ENCODE data around the gene RNF220.
"Not testable (repeated sequence)": the region's sequence is repeated elsewhere in the genome, so short reads cannot be mapped to it uniquely, and the experiment has no call there.

RNF220 gene

GRCh38 chr1:44485934-44486460 lies 80.9 kb downstream of the RNF220 start:
- Histone ChIP-seq H3K9ac (ENCODE audit: low read depth in 1 of 2, low read length in 2 of 2) (no peak overlapping the region), H3K4me3 (ENCODE audit: low read depth in 1 of 2, low read length in 2 of 2) (no peak overlapping the region), H3K27ac (ENCODE audit: low read depth, low read length) (no peak overlapping the region), H3K27me3 (ENCODE audit: control insufficient read depth in 1 of 2, insufficient read depth in 2 of 2, low read length in 2 of 2) (peaks cover 3 to 12% of the 10 kb centered on the region in 2 donors), H3K4me1 (ENCODE audit: control insufficient read depth in 1 of 2, insufficient read depth in 2 of 2, low read length in 2 of 2) (peaks cover 0 to 5% of the 10 kb centered on the region in 2 donors), H3K36me3 (ENCODE audit: control insufficient read depth in 1 of 2, insufficient read depth in 2 of 2, low read length in 2 of 2) (no peaks in the 10 kb centered on the region), H3K9me3 (ENCODE audit: control insufficient read depth in 1 of 2, low read length in 2 of 2) (no peaks in the 10 kb centered on the region)

- Histone ChIP-seq H3K4me3 (ENCODE audit: low read depth in 1 of 2, low read length in 2 of 2) (no peak overlapping the region), H3K27me3 (ENCODE audit: control insufficient read depth in 1 of 2, insufficient read depth in 2 of 2, low read length in 2 of 2) (peaks cover 3 to 5% of the 10 kb centered on the region in 2 donors), H3K9me3 (ENCODE audit: control insufficient read depth in 1 of 2, low read length in 2 of 2) (no peaks in the 10 kb centered on the region), H3K9ac (ENCODE audit: low read depth in 1 of 2, low read length in 2 of 2) (no peak overlapping the region), H3K36me3 (ENCODE audit: control insufficient read depth in 1 of 2, insufficient read depth in 2 of 2, low read length in 2 of 2) (no peaks in the 10 kb centered on the region), H3K4me1 (ENCODE audit: control insufficient read depth in 1 of 2, insufficient read depth in 2 of 2, low read length in 2 of 2) (peaks cover 0 to 5% of the 10 kb centered on the region in 2 donors), H3K27ac (ENCODE audit: low read depth, low read length) (no peak overlapping the region)
Observed at GRCh38 chr1:44489481-44489880, 84.4 kb downstream of the RNF220 start.

- Histone ChIP-seq H3K9ac (ENCODE audit: low read depth in 1 of 2, low read length in 2 of 2) (no peak overlapping the region), H3K9me3 (ENCODE audit: control insufficient read depth in 1 of 2, low read length in 2 of 2) (no peaks in the 10 kb centered on the region), H3K27ac (ENCODE audit: low read depth, low read length) (no peak overlapping the region), H3K36me3 (ENCODE audit: control insufficient read depth in 1 of 2, insufficient read depth in 2 of 2, low read length in 2 of 2) (no peaks in the 10 kb centered on the region), H3K4me3 (ENCODE audit: low read depth in 1 of 2, low read length in 2 of 2) (no peak overlapping the region), H3K27me3 (ENCODE audit: control insufficient read depth in 1 of 2, insufficient read depth in 2 of 2, low read length in 2 of 2) (peaks cover 10 to 27% of the 10 kb centered on the region in 2 donors), H3K4me1 (ENCODE audit: control insufficient read depth in 1 of 2, insufficient read depth in 2 of 2, low read length in 2 of 2) (peaks cover 0 to 8% of the 10 kb centered on the region in 2 donors)
Observed at GRCh38 chr1:44496541-44497171, 91.6 kb downstream of the RNF220 start.

GRCh38 chr1:44497422-44498170 lies 92.5 kb downstream of the RNF220 start:
- no peak overlapping the region for H3K27ac ChIP-seq (ENCODE audit: low read depth, low read length)
- peaks cover 0 to 8% of the 10 kb centered on the region in 2 donors for H3K4me1 ChIP-seq (ENCODE audit: control insufficient read depth in 1 of 2, insufficient read depth in 2 of 2, low read length in 2 of 2)

GRCh38 chr1:44499306-44499705 lies 94.3 kb downstream of the RNF220 start:
- peaks cover 0 to 8% of the 10 kb centered on the region in 2 donors for H3K4me1 ChIP-seq (ENCODE audit: control insufficient read depth in 1 of 2, insufficient read depth in 2 of 2, low read length in 2 of 2)
- no peaks in the 10 kb centered on the region for H3K9me3 ChIP-seq (ENCODE audit: control insufficient read depth in 1 of 2, low read length in 2 of 2)
- H3K27ac ChIP-seq (ENCODE audit: low read depth, low read length), result no peak overlapping the region
- no peak overlapping the region for H3K9ac ChIP-seq (ENCODE audit: low read depth in 1 of 2, low read length in 2 of 2)
- peaks cover 10 to 27% of the 10 kb centered on the region in 2 donors for H3K27me3 ChIP-seq (ENCODE audit: control insufficient read depth in 1 of 2, insufficient read depth in 2 of 2, low read length in 2 of 2)
- no peaks in the 10 kb centered on the region for H3K36me3 ChIP-seq (ENCODE audit: control insufficient read depth in 1 of 2, insufficient read depth in 2 of 2, low read length in 2 of 2)
- H3K4me3 ChIP-seq (ENCODE audit: low read depth in 1 of 2, low read length in 2 of 2), result no peak overlapping the region

More at GRCh38 chr1:44497422-44498170, 92.5 kb downstream of the RNF220 start:
- no peaks in the 10 kb centered on the region for H3K36me3 ChIP-seq (ENCODE audit: control insufficient read depth in 1 of 2, insufficient read depth in 2 of 2, low read length in 2 of 2)
- H3K9me3 ChIP-seq (ENCODE audit: control insufficient read depth in 1 of 2, low read length in 2 of 2), result no peaks in the 10 kb centered on the region
- H3K9ac ChIP-seq (ENCODE audit: low read depth in 1 of 2, low read length in 2 of 2), result no peak overlapping the region
- H3K4me3 ChIP-seq (ENCODE audit: low read depth in 1 of 2, low read length in 2 of 2), result no peak overlapping the region
- H3K27me3 ChIP-seq (ENCODE audit: control insufficient read depth in 1 of 2, insufficient read depth in 2 of 2, low read length in 2 of 2), result peaks cover 10 to 27% of the 10 kb centered on the region in 2 donors

GRCh38 chr1:44500181-44501046 lies 95.4 kb downstream of the RNF220 start:
- peaks cover 10 to 27% of the 10 kb centered on the region in 2 donors for H3K27me3 ChIP-seq (ENCODE audit: control insufficient read depth in 1 of 2, insufficient read depth in 2 of 2, low read length in 2 of 2)
- no peak overlapping the region for H3K27ac ChIP-seq (ENCODE audit: low read depth, low read length)
- no peak overlapping the region for H3K4me3 ChIP-seq (ENCODE audit: low read depth in 1 of 2, low read length in 2 of 2)
- no peaks in the 10 kb centered on the region for H3K9me3 ChIP-seq (ENCODE audit: control insufficient read depth in 1 of 2, low read length in 2 of 2)
- H3K36me3 ChIP-seq (ENCODE audit: control insufficient read depth in 1 of 2, insufficient read depth in 2 of 2, low read length in 2 of 2), result no peaks in the 10 kb centered on the region
- peaks cover 0 to 8% of the 10 kb centered on the region in 2 donors for H3K4me1 ChIP-seq (ENCODE audit: control insufficient read depth in 1 of 2, insufficient read depth in 2 of 2, low read length in 2 of 2)
- H3K9ac ChIP-seq (ENCODE audit: low read depth in 1 of 2, low read length in 2 of 2), result no peak overlapping the region

- no peak overlapping the region for H3K4me3 ChIP-seq (ENCODE audit: low read depth in 1 of 2, low read length in 2 of 2)
- H3K27ac ChIP-seq (ENCODE audit: low read depth, low read length), result no peak overlapping the region
- H3K9ac ChIP-seq (ENCODE audit: low read depth in 1 of 2, low read length in 2 of 2), result no peak overlapping the region
- H3K36me3 ChIP-seq (ENCODE audit: control insufficient read depth in 1 of 2, insufficient read depth in 2 of 2, low read length in 2 of 2), result no peaks in the 10 kb centered on the region
- H3K4me1 ChIP-seq (ENCODE audit: control insufficient read depth in 1 of 2, insufficient read depth in 2 of 2, low read length in 2 of 2), result peaks cover 0 to 8% of the 10 kb centered on the region in 2 donors
- peaks cover 10 to 24% of the 10 kb centered on the region in 2 donors for H3K27me3 ChIP-seq (ENCODE audit: control insufficient read depth in 1 of 2, insufficient read depth in 2 of 2, low read length in 2 of 2)
- H3K9me3 ChIP-seq (ENCODE audit: control insufficient read depth in 1 of 2, low read length in 2 of 2), result no peaks in the 10 kb centered on the region
Observed at GRCh38 chr1:44501047-44501890, 96.2 kb downstream of the RNF220 start.

GRCh38 chr1:44502823-44503222 lies 97.8 kb downstream of the RNF220 start:
- not testable (repeated sequence) for H3K9ac ChIP-seq (ENCODE audit: low read depth in 1 of 2, low read length in 2 of 2); H3K9me3 ChIP-seq (ENCODE audit: control insufficient read depth in 1 of 2, low read length in 2 of 2); H3K4me3 ChIP-seq (ENCODE audit: low read depth in 1 of 2, low read length in 2 of 2); H3K36me3 ChIP-seq (ENCODE audit: control insufficient read depth in 1 of 2, insufficient read depth in 2 of 2, low read length in 2 of 2); H3K4me1 ChIP-seq (ENCODE audit: control insufficient read depth in 1 of 2, insufficient read depth in 2 of 2, low read length in 2 of 2); H3K27ac ChIP-seq (ENCODE audit: low read depth, low read length)
- peaks cover 10 to 16% of the 10 kb centered on the region in 2 donors for H3K27me3 ChIP-seq (ENCODE audit: control insufficient read depth in 1 of 2, insufficient read depth in 2 of 2, low read length in 2 of 2)

- H3K9ac ChIP-seq (ENCODE audit: low read depth in 1 of 2, low read length in 2 of 2), result no peak overlapping the region
- peaks cover 10 to 11% of the 10 kb centered on the region in 2 donors for H3K27me3 ChIP-seq (ENCODE audit: control insufficient read depth in 1 of 2, insufficient read depth in 2 of 2, low read length in 2 of 2)
- no peak overlapping the region for H3K27ac ChIP-seq (ENCODE audit: low read depth, low read length)
- H3K36me3 ChIP-seq (ENCODE audit: control insufficient read depth in 1 of 2, insufficient read depth in 2 of 2, low read length in 2 of 2), result no peaks in the 10 kb centered on the region
- no peaks in the 10 kb centered on the region for H3K9me3 ChIP-seq (ENCODE audit: control insufficient read depth in 1 of 2, low read length in 2 of 2)
- peaks cover 0 to 8% of the 10 kb centered on the region in 2 donors for H3K4me1 ChIP-seq (ENCODE audit: control insufficient read depth in 1 of 2, insufficient read depth in 2 of 2, low read length in 2 of 2)
- H3K4me3 ChIP-seq (ENCODE audit: low read depth in 1 of 2, low read length in 2 of 2), result no peak overlapping the region
Observed at GRCh38 chr1:44503625-44504024, 98.6 kb downstream of the RNF220 start.

Data from duodenal mucosa (tissue), 2 donors.